Stimulated activated CD8-positive, alpha-beta memory T cell treated with anti-CD3 and anti-CD28 coated beads, Interleukin-12 subunit alpha, Interleukin-12 subunit beta, amount 100 ng/mL, for 24 hours (primary cell): Measurements from ENCODE around the gene GULP1.
"Not testable (repeated sequence)": the region's sequence is repeated elsewhere in the genome, so short reads cannot be mapped to it uniquely, and the experiment has no call there.

Source experiments
- DNase-seq: peaks from one replicate; pipeline ENCODE4 v3.0.0-alpha.2; 2020; ENCODE audit errors: extremely low read depth

The GULP1 gene

DNA sequence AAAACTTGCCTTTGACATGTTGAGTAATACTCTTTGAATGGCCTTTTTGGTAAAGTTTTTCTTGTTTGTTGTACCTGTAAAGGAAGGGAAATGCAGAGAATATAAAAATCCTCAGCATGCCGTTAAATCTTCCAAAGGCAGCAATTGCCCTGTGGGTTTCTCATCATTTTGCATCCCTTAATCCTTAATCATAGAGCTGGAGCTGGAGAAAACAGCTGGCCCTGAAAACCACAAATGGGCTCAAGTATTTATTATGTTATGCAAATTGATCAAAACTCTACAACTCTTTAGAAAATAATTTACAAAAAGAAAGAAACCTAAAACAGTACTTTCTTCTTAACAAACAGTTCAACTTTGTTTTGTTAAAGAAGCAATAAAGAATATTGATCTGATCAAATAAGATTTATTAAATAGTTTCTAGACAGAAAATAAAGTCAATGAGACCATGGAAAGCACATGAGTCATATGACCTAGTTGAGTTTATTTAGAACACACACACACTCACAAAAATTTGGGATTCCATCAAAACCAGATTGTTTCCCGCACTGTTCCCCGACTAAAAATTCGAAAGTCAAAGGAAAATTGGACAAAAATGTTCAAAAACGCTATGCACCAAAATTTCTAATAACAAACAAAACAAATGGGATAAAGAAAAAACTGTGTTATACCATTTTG is 309.0 kb downstream of the GULP1 start:
- DNase-seq = no peak

DNA sequence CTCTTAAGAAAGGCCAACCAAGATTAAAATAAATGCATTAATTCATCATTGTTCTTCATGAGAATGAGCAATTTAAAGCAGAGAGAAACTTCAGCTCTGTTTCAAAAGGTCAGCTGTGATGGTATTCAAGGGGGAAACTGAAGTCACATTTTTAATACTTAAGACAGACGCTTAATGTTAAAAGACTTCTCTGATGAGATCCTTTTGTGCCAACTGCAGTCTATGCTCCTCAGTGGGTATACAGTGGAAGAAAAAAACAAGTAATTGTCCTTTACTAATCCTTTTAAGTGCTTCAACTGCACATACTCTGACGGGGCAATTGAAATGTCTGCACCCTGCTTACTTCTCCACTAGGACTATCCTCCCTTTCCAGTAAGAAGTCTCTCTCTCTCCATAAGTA is 309.7 kb downstream of the GULP1 start:
- DNase-seq = no peak

DNA sequence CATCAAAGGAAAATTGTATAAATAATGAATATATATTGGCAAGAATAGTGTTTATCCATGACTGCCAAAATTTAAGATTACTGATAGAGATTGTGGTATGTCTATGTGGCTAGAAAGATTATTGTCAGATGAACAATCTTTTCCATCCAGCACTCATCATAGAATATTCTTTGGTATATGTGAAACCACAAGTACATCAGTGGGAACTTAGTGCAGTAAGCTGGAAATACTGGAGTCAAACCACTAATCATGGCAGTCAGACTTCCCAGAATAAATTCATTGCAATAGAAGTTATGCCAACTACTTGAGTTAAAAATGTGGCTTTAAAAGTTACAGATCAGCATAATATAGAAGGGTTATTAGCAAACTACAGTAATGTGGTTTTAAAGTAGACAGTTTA is 310.3 kb downstream of the GULP1 start:
- DNase-seq = no peak

DNA sequence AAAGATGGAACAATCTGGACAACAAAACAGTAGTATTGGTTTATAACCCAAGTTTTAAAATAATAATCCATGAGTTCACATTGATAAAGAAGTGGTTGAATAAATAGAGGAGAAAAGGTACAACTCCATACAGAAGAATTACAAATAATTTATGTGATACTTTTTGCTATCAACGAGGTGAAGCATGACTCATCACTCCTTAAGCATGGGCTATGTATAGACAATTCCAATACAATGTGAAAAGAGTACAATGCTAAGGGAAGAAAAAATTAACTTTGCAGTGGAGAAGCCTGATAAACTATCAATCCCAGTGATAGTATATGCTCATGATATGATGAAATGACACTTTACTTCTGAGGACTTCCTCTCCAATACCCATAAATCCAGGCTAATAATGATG is 312.9 kb downstream of the GULP1 start:
- DNase-seq = no peak

DNA sequence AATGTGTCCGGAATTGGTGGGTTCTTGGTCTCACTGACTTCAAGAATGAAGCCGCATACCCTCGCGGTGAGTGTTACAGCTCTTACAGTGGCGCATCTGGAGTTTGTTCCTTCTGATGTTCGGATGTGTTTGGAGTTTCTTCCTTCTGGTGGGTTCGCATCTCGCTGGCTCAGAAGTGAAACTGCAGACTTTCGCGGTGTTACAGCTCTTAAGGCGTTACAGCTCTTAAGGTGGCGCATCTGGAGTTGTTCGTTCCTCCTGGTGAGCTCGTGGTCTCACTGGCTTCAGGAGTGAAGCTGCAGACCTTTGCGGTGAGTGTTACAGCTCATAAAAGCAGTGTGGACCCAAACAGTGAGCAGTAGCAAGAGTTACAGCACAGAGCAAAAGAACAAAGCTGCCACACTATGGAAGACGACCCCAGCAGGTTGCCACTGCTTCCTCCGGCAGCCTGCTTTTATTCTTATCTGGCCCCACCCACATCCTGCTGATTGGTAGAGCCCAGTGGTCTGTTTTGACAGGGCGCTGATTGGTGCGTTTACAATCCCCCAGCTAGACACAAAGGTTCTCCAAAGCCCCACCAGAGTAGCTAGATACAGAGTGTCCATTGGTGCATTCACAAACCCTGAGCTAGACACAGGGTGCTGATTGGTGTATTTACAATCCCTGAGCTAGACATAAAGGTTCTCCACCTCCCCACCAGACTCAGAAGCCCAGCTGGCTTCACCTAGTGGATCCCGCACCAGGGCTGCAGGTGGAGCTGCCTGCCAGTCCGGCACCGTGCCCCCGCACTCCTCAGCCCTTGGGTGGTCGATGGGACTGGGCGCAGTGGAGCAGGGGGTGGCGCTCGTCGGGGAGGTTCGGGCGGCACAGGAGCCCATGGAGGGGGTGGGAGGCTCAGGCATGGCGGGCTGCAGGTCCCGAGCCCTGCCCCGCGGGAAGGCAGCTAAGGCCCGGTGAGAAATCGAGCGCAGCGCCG is 314.2 kb downstream of the GULP1 start:
- not testable (repeated sequence) for DNase-seq

DNA sequence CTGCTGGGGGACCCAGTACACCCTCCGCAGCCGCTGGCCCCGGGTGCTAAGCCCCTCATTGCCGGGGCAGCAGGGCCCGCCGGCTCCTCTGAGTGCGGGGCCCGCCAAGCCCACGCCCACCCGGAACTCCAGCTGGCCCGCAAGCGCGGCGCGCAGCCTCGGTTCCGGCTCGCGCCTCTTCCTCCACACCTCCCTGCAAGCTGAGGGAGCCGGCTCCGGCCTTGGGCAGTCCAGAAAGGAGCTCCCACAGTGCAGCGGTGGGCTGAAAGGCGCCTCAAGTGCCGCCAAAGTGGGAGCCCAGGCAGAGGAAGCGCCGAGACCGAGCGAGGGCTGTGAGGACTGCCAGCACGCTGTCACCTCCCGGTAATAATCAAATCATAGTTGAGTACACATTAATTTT is 314.9 kb downstream of the GULP1 start:
- not testable (repeated sequence) for DNase-seq

DNA sequence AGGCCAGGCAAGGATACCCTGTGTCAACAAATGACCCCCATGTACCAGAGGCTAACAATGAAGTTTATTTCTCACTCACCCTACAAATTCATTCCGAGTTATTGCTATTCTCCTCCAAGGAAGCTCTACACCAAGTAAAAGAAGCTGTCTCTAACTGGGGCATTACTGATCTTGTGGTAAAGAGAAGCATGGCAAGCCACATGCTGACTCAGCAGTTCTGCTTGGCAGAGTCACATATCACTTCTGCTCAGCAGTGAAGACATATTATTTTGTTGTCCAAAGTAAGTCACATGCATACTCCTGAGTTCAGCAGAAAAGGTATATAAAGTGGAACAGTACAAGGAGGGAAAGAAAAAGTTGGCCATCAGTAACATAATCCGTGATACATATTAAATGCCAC is 315.8 kb downstream of the GULP1 start:
- no peak for DNase-seq

DNA sequence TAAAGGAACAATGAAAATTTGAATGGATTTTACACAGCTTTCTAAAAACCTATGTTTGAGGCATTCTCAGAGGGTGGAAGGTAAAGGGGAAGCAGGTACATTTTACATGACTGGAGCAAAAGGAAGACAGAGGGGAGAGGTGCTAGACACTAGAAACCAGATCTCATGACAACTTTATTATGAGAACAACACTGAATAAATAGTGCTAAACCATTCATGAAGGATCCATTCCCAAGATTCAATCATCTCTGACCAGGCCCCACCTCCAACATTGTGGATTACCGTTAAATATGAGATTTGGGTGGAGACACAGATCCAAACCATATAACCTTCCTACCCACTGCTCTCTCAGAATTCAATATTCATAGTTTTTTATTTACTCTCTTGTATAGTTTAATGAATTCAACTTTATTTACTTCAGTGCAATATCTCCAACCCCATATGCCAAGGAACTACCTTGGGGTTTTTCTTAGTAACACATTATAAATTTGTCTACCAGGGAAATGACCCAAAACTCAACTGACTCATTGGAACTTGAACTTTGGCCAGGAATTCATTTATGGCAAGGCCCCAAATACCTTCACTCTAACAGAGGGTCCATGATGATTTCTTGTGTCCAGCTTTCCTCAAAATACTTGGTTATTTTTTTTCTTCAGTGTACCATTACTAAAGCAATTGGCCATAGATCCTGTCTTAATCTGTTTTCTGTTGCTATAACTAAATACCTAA is 317.8 kb downstream of the GULP1 start:
- DNase-seq = no peak

DNA sequence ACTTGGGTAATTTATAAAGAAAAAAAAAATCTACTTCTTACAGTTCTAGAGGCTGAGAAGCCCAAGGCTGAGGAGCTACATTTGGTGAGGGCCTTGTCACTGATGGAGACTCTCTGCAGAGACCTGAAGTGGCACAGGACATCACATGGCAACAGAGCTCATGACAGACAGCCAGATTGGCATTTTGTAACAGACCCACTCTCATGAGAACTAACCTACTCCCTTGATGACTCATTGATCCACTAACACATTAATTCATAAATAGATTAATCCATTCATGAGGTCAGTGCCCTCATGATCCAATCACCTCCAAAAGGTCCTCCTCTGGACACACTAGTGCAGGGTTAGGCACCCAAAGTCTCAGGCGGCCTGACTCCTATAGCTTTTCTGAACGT is 318.4 kb downstream of the GULP1 start:
- no peak for DNase-seq

DNA sequence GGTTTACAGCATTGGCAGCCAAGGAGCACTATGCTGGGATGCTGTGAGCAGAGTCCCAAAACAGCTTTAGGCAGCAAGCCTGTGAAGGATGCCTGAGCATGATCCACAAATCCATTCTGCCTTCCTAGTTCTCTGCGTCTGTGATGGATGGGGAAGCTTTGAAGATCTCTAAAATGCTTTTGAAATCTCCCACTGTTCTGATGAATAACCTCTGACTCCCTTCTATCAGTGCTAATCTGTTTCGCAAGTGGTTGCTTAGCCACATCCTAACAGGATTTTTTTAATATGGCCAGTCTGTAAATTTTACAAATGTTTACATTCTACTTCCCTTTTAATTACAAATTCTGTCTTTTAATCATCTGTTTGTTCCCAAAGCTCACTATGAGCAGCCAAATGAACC is 319.2 kb downstream of the GULP1 start:
- DNase-seq = no peak

DNA sequence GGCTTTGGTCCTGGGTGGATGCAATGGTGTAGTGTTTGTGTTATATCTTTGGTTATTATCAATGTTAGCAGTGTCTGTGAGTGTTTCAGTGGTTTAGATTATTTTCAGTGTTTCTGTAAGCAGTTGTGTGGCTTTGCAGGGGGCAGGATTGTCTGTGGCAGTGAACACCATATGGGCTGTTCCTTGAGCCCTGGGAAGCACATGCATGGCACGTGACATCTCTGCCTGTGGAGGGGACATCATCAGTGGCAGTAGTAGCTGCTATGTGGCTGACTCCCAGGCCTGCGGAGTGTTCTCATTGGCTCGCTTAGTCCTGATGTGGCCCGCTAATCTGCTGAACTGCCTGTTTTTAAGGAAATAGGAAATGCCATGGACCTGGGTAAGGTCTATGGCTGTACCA is 327.5 kb downstream of the GULP1 start:
- DNase-seq = no peak

DNA sequence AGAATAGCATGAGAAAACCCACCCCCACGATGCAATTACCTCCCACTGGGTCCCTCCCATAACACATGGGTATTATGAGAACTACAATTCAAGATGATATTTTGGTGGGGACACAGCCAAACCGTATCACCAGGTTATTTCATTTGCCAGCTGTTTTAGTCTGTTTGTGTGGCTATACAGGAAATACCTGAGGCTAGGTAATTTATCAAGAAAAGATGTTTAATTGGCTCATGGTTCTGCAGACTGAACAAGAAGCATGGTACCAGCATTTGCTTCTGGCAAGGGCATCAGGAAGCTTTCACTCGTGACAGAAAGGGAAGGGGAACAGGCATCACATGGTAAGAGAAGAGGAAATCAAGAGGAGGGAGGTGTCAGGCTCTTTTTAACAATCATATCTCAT is 329.2 kb downstream of the GULP1 start:
- no peak for DNase-seq

DNA sequence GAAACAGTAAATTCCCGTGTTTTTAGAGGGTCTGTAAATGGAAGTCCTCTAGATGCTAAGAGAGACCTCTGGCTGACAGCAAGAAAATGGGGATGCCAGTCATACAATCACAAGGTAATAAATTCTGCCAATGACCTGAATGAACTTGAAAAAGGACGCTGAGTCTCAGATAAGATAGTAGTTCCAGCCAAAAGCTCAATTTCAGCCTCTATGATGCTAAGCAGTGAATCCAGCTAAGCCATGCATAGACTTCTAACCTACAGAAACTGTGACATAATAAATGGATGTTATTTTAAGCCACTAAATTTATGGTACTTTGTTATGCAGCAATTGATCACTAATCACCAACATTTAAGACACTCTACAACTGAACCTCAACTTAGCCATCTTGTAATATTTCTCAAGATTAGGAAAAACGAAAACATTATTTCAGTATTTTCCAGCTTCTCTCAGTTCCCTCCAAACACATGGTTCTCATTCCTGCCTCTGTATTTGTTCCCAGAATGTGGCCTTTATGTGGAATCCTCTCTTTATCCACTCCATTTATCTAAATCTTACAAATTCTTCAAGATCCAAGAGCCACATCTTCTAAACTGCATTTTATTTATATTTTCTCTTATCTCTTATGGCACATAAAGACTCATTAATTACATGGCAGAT is 331.1 kb downstream of the GULP1 start:
- no peak for DNase-seq

DNA sequence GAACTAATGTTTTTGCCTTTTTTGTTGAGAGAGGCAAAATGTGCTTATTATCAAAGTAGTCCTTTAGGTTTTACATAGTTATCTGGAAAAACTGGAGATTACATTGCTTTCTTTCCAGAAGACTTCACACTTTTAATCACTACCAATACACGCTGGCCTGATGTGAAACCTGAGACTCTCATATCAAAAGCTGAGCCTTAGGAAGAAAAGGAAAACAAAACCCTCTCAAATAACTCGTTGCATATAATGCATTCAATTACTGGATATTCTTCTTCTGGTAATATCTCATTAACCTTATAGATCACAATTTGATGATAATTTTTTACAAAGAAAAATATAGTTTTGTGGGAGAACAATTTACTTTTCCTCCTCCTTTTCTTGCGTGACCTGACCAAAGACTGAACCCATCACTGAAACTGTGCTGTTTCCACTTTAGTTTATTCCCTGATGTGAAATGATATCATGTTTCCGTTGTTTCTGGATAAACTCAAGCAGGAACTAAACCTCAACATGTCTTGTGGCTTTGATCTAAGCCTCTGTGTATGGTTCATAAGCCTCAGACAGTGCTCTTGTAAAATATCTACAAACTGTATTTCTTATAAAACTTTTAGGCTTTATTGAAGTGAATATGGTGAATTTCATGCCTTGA is 332.4 kb downstream of the GULP1 start:
- DNase-seq = no peak

DNA sequence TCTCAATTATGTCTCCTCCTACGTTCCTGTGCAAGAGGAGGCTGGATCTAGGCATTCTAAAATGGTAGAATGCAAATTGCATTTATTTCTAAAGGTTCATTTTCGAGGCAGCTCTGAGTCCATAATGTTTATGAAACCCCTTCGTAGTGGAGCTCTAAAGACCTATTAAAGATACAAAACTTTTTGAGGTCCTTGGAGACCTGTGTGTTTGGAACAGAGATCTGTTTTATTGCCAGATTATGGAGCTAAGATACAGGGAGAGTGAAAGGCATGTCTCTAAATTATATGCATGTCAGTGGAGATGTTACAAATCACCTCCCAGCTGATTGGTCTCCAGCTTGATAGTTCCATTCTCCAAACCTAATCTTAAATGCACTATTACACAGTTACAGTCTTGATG is 335.8 kb downstream of the GULP1 start:
- no peak for DNase-seq

DNA sequence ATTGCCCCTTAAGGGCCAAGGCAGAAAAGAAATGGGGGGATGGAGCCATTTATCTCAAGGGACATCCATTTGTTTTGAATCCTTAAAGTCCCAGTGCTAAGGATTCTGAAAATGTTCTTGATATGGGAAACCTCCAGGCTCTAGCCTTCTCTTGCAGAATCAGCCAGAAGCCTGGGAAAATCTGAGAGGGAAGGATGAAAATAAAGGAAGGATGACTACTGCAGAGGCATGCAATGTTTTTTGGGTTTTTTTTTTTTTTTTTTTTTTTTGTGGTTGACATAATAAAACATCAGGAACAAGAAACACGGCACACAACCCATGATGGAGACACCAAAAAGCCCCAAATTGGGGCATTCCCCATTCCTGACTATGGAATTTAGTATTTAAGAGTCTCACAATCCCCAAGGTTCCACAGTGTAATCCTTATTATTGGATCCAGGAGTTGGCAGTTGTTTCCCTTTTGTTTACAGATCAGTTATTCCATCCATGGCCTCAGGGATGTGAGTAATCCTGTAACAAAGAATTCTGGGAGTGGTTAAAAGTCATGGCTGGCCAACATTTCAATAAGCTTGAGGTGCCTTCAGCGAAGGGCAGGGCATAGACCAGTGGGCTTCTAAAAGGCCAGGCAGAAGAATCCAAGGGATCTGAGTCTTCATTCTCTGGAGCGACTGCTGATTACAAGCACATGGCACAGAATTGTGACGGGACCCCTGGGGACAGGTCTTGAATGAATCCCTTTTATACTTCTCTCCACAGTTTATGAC is 337.5 kb downstream of the GULP1 start:
- DNase-seq = no peak

DNA sequence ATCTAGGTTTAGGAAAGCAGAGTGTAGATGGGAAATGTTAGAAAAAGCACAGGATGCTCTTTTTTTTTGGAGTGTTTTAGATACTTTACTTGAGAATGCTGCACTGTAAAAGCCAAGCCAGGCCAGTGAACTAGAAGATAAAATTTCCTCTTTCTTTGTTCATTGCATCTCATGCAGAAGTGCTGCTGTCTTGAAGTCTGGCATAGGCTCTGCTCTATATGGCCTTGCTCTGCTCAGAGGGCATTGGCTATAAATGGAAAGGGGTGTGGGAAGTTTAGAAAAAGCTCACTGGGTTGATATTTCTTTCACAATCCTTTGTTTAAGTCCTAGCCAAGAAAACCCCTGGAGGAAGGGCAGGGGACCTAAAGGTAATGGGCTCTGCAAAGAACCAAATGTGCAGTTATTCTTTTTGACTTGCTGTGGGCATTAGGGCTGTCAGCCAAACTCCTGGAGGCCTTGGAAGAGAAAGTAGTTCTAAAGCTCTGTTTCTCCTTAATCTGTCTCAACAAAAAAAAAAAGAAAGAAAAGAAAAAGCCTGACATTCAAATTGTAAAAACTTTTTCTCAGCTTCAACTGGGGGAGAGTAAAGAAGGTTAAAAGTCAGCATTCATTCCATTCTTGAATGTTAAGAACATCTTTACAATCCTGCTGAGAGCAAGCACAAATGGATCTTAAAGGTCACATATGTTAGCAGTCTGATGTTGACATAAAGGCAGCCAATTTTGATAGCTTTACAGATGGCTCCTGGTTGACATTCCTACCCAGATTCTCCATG is 338.3 kb downstream of the GULP1 start:
- DNase-seq = no peak

DNA sequence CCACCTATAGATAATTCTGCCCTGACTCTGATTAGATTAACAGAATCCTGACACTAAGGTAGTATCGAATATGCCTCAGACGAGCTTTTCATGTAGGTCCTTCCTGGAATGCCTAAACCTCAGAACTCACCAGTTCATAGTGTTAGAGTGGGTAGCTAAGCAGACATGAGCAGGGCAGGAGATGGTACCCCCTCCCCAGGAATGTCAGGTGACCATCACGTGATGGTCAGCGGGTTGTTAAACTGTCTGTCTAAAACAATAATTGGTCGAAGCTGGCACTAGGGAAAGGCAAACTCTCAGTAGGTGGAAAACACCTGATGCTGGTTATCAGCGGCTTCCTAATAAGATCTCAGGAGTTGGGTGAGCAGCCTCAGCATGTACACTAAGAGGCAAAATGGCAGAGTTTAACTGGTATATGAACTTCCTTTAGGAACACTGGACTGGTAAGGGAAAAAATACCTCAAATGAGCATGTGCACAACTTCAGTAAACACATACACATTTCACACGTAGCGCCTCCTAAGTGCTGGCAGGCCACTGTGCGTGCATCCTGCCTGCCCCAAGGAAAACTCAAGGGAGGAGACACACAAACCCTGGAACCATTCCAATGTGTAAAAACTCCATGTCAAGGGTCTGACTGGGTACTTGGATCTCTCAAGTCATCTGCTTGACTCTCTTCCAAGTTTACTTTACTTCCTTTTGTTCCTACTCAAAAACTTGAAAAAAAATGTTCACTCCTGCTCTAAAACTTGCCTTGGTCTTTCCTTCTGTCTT is 339.5 kb downstream of the GULP1 start:
- DNase-seq = no peak

DNA sequence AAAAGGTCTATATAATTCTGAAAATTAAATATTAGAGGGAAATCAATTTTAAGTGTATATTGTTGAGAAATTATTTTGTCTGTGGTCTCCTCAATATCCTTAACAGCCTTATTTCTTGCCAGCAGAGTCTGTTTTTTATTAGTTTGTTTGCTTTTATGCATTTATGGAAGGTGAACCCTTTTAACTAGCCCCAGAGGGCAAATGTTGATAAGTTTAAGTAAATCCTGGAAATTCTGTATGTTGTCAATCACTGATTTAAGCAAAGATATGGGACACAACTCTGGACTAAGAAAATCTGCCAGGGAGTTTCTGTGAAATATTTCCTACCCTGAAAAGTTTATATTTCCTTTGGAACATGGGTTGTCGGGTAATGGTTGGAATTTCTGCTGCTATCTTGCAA is 343.0 kb downstream of the GULP1 start:
- no peak for DNase-seq
